Neuron (in vitro differentiated cells): Measurements from ENCODE around the gene DMGDH.
A peak's percentile ranks its signal among the peaks of the same experiment; 100 is the strongest.

Experiments used
- H2AFZ ChIP-seq: one replicate; pipeline ENCODE4 v1.6.1; 2013; ENCODE audit warnings: low read depth, mild to moderate bottlenecking, inconsistent platforms, low read length, moderate library complexity
- H3K27me3 ChIP-seq: one replicate; pipeline ENCODE4 v1.6.1; 2013; ENCODE audit warnings: low read length; ENCODE audit not compliant: insufficient read depth
- H3K36me3 ChIP-seq: one replicate; pipeline ENCODE4 v1.6.1; 2013; ENCODE audit warnings: low read length; ENCODE audit not compliant: insufficient read depth
- H3K4me1 ChIP-seq: one replicate; pipeline ENCODE4 v1.6.1; 2013; ENCODE audit warnings: low read length; ENCODE audit not compliant: insufficient read depth
- H3K4me3 ChIP-seq: 2 replicates; pipeline ENCODE4 v1.5.1; 2013; ENCODE audit warnings: mild to moderate bottlenecking, low read length, moderate library complexity
- H3K9me3 ChIP-seq: one replicate; pipeline ENCODE4 v1.6.1; 2013; ENCODE audit warnings: low read length

The DMGDH gene

GRCh38 chr5:79021753-79022152 is 47.7 kb downstream of the DMGDH start:
- Histone ChIP-seq H3K27me3 (no peaks in the 10 kb centered on the region), H3K4me3 (no peak overlapping the region), H3K36me3 (no peaks in the 10 kb centered on the region), H3K9me3 (no peaks in the 10 kb centered on the region), H3K4me1 (peaks cover 2% of the 10 kb centered on the region), H2AFZ (no peak overlapping the region)

GRCh38 chr5:79020861-79021561 is 48.5 kb downstream of the DMGDH start:
- Histone ChIP-seq H3K4me3 (no peak overlapping the region), H3K4me1 (peaks cover 2% of the 10 kb centered on the region), H3K36me3 (no peaks in the 10 kb centered on the region), H3K27me3 (no peaks in the 10 kb centered on the region), H2AFZ (no peak overlapping the region), H3K9me3 (no peaks in the 10 kb centered on the region)

GRCh38 chr5:79014631-79015030 is 54.8 kb downstream of the DMGDH start:
- H3K4me3 ChIP-seq, result no peak overlapping the region
- no peaks in the 10 kb centered on the region for H3K27me3 ChIP-seq
- no peak overlapping the region for H2AFZ ChIP-seq
- H3K4me1 ChIP-seq, result no peaks in the 10 kb centered on the region
- H3K36me3 ChIP-seq, result no peaks in the 10 kb centered on the region
- peaks cover 2% of the 10 kb centered on the region for H3K9me3 ChIP-seq

- H3K27me3 ChIP-seq, result peaks cover 3% of the 10 kb centered on the region
- H2AFZ ChIP-seq, result no peak overlapping the region
- H3K36me3 ChIP-seq, result no peaks in the 10 kb centered on the region
- no peaks in the 10 kb centered on the region for H3K4me1 ChIP-seq
- H3K4me3 ChIP-seq, result no peak overlapping the region
- H3K9me3 ChIP-seq, result peaks cover 2% of the 10 kb centered on the region
Observed at GRCh38 chr5:79011869-79012268, 57.6 kb downstream of the DMGDH start.

GRCh38 chr5:79011219-79011836 is 58.1 kb downstream of the DMGDH start:
- Histone ChIP-seq H3K36me3 (no peaks in the 10 kb centered on the region), H2AFZ (no peak overlapping the region), H3K4me3 (no peak overlapping the region), H3K9me3 (peaks cover 2% of the 10 kb centered on the region), H3K27me3 (peaks cover 8% of the 10 kb centered on the region), H3K4me1 (no peaks in the 10 kb centered on the region)

- H3K4me3 ChIP-seq, result no peak overlapping the region
- H3K4me1 ChIP-seq, result peaks cover 6% of the 10 kb centered on the region
- peaks cover 2% of the 10 kb centered on the region for H3K9me3 ChIP-seq
- no peak overlapping the region for H2AFZ ChIP-seq
- peaks cover 8% of the 10 kb centered on the region for H3K27me3 ChIP-seq
- no peaks in the 10 kb centered on the region for H3K36me3 ChIP-seq
Observed at GRCh38 chr5:79008362-79008761, 61.1 kb downstream of the DMGDH start.

GRCh38 chr5:79007872-79008271 is 61.6 kb downstream of the DMGDH start:
- H3K4me3 ChIP-seq, result no peak overlapping the region
- peaks cover 2% of the 10 kb centered on the region for H3K9me3 ChIP-seq
- no peaks in the 10 kb centered on the region for H3K36me3 ChIP-seq

GRCh38 chr5:79005936-79006631 is 63.4 kb downstream of the DMGDH start:
- peaks cover 11% of the 10 kb centered on the region for H3K4me1 ChIP-seq
- no peaks in the 10 kb centered on the region for H3K9me3 ChIP-seq
- no peak overlapping the region for H3K4me3 ChIP-seq
- H2AFZ ChIP-seq, result no peak overlapping the region
- peaks cover 8% of the 10 kb centered on the region for H3K27me3 ChIP-seq
- H3K36me3 ChIP-seq, result no peaks in the 10 kb centered on the region

More at GRCh38 chr5:79007872-79008271, 61.6 kb downstream of the DMGDH start:
- Histone ChIP-seq H3K27me3 (peaks cover 8% of the 10 kb centered on the region), H3K4me1 (peaks cover 6% of the 10 kb centered on the region), H2AFZ (no peak overlapping the region)

GRCh38 chr5:79005151-79005550 is 64.3 kb downstream of the DMGDH start:
- Histone ChIP-seq H3K9me3 (no peaks in the 10 kb centered on the region), H3K4me3 (no peak overlapping the region), H3K27me3 (peaks cover 8% of the 10 kb centered on the region), H3K4me1 (peaks cover 11% of the 10 kb centered on the region), H3K36me3 (no peaks in the 10 kb centered on the region), H2AFZ (no peak overlapping the region)

- Histone ChIP-seq H3K9me3 (no peaks in the 10 kb centered on the region), H3K4me3 (no peak overlapping the region), H2AFZ (no peak overlapping the region), H3K27me3 (peaks cover 5% of the 10 kb centered on the region), H3K36me3 (no peaks in the 10 kb centered on the region), H3K4me1 (peaks cover 13% of the 10 kb centered on the region)
Observed at GRCh38 chr5:79002374-79002773, 67.1 kb downstream of the DMGDH start.

- H2AFZ ChIP-seq, result no peak overlapping the region
- no peaks in the 10 kb centered on the region for H3K9me3 ChIP-seq
- H3K4me3 ChIP-seq, result no peak overlapping the region
- no peaks in the 10 kb centered on the region for H3K36me3 ChIP-seq
- peaks cover 2% of the 10 kb centered on the region for H3K27me3 ChIP-seq
- H3K4me1 ChIP-seq, result peaks cover 20% of the 10 kb centered on the region
Observed at GRCh38 chr5:79001471-79001870, 68.0 kb downstream of the DMGDH start.

- H3K36me3 ChIP-seq, result no peaks in the 10 kb centered on the region
- H2AFZ ChIP-seq, result no peak overlapping the region
- H3K27me3 ChIP-seq, result peaks cover 3% of the 10 kb centered on the region
- no peak overlapping the region for H3K4me3 ChIP-seq
- peaks cover 14% of the 10 kb centered on the region for H3K4me1 ChIP-seq
- H3K9me3 ChIP-seq, result no peaks in the 10 kb centered on the region
Observed at GRCh38 chr5:78997090-78997489, 72.4 kb downstream of the DMGDH start.

- Histone ChIP-seq H2AFZ (peak overlapping the region; percentile 5), H3K9me3 (no peaks in the 10 kb centered on the region), H3K36me3 (no peaks in the 10 kb centered on the region), H3K4me3 (no peak overlapping the region), H3K27me3 (peaks cover 3% of the 10 kb centered on the region), H3K4me1 (peaks cover 12% of the 10 kb centered on the region)
Observed at GRCh38 chr5:78995521-78996007, 73.9 kb downstream of the DMGDH start.
